Measurements from ENCODE around the gene PTPN11. TPM values are rescaled to one million over a fixed set of nuclear protein-coding genes. Genes with fewer than 3 reads are reported as not detected.

PTPN11 gene
- total and polyA plus RNA-seq, 2 experiments from 2014 or later = 87.0 to 94.7 TPM

DNA sequence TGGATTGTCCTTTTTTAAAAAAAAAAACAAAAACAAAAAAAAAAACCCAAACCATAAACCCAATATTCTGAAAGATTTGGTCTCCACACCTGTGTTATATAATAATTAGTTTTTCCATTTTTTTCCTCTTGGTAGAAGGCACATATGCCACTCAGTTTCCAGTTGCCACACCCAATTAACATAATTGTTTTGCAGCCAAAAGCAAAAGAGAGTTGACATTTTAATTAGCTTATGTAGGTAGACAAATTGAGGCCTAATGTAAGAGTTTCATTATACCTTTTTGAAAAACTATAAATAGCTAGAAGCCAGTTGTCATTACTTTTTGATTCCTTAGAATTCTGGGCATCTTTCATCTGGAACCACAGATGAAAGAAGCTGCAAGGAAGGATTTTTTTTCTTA lies 21.0 kb downstream of the PTPN11 start:
- no peak overlapping the region for H3K4me3 Mint-ChIP-seq
- no peaks in the 10 kb centered on the region for H3K9me2 ChIP-seq (ENCODE audit: insufficient read depth)
- TF ChIP-seq JUNB (IDR thresholded peaks at IDR 0.05; ENCODE audit: unreplicated experiment) (no peak), ZNF114 (CRISPR knock-in tag; IDR thresholded peaks at IDR 0.05) (no peak), EZH2 (IDR thresholded peaks at IDR 0.05; ENCODE audit: low read depth, unreplicated experiment) (no peak), EZH2phosphoT487 (IDR thresholded peaks at IDR 0.05; ENCODE audit: unreplicated experiment) (no peak), POLR2AphosphoS5 (IDR thresholded peaks at IDR 0.05; ENCODE audit: low read depth) (no peak), CREB1 (CRISPR knock-in tag; IDR thresholded peaks at IDR 0.05; ENCODE audit: low read depth) (no peak), ZNF331 (CRISPR knock-in tag; IDR thresholded peaks at IDR 0.05; ENCODE audit: low read depth) (no peak), STAT1 (IDR thresholded peaks at IDR 0.05; ENCODE audit: unreplicated experiment) (no peak), NANOG (IDR thresholded peaks at IDR 0.05; ENCODE audit: borderline replicate concordance) (no peak)
- TF ChIP-seq, protein P1, sequence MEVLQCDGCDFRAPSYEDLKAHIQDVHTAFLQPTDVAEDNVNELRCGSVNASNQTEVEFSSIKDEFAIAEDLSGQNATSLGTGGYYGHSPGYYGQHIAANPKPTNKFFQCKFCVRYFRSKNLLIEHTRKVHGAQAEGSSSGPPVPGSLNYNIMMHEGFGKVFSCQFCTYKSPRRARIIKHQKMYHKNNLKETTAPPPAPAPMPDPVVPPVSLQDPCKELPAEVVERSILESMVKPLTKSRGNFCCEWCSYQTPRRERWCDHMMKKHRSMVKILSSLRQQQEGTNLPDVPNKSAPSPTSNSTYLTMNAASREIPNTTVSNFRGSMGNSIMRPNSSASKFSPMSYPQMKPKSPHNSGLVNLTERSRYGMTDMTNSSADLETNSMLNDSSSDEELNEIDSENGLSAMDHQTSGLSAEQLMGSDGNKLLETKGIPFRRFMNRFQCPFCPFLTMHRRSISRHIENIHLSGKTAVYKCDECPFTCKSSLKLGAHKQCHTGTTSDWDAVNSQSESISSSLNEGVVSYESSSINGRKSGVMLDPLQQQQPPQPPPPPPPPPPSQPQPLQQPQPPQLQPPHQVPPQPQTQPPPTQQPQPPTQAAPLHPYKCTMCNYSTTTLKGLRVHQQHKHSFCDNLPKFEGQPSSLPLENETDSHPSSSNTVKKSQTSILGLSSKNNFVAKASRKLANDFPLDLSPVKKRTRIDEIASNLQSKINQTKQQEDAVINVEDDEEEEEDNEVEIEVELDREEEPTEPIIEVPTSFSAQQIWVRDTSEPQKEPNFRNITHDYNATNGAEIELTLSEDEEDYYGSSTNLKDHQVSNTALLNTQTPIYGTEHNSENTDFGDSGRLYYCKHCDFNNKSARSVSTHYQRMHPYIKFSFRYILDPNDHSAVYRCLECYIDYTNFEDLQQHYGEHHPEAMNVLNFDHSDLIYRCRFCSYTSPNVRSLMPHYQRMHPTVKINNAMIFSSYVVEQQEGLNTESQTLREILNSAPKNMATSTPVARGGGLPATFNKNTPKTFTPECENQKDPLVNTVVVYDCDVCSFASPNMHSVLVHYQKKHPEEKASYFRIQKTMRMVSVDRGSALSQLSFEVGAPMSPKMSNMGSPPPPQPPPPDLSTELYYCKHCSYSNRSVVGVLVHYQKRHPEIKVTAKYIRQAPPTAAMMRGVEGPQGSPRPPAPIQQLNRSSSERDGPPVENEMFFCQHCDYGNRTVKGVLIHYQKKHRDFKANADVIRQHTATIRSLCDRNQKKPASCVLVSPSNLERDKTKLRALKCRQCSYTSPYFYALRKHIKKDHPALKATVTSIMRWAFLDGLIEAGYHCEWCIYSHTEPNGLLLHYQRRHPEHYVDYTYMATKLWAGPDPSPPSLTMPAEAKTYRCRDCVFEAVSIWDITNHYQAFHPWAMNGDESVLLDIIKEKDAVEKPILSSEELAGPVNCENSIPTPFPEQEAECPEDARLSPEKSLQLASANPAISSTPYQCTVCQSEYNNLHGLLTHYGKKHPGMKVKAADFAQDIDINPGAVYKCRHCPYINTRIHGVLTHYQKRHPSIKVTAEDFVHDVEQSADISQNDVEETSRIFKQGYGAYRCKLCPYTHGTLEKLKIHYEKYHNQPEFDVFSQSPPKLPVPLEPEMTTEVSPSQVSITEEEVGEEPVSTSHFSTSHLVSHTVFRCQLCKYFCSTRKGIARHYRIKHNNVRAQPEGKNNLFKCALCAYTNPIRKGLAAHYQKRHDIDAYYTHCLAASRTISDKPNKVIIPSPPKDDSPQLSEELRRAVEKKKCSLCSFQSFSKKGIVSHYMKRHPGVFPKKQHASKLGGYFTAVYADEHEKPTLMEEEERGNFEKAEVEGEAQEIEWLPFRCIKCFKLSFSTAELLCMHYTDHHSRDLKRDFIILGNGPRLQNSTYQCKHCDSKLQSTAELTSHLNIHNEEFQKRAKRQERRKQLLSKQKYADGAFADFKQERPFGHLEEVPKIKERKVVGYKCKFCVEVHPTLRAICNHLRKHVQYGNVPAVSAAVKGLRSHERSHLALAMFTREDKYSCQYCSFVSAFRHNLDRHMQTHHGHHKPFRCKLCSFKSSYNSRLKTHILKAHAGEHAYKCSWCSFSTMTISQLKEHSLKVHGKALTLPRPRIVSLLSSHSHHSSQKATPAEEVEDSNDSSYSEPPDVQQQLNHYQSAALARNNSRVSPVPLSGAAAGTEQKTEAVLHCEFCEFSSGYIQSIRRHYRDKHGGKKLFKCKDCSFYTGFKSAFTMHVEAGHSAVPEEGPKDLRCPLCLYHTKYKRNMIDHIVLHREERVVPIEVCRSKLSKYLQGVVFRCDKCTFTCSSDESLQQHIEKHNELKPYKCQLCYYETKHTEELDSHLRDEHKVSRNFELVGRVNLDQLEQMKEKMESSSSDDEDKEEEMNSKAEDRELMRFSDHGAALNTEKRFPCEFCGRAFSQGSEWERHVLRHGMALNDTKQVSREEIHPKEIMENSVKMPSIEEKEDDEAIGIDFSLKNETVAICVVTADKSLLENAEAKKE (CRISPR knock-in tag; IDR thresholded peaks at IDR 0.05) = no peak
- TF ChIP-seq, protein P2, sequence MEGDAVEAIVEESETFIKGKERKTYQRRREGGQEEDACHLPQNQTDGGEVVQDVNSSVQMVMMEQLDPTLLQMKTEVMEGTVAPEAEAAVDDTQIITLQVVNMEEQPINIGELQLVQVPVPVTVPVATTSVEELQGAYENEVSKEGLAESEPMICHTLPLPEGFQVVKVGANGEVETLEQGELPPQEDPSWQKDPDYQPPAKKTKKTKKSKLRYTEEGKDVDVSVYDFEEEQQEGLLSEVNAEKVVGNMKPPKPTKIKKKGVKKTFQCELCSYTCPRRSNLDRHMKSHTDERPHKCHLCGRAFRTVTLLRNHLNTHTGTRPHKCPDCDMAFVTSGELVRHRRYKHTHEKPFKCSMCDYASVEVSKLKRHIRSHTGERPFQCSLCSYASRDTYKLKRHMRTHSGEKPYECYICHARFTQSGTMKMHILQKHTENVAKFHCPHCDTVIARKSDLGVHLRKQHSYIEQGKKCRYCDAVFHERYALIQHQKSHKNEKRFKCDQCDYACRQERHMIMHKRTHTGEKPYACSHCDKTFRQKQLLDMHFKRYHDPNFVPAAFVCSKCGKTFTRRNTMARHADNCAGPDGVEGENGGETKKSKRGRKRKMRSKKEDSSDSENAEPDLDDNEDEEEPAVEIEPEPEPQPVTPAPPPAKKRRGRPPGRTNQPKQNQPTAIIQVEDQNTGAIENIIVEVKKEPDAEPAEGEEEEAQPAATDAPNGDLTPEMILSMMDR (conservative IDR thresholded peaks at IDR 0.05; ENCODE audit: low read depth in 2 of 2) = no peak
- TF ChIP-seq, protein P3, sequence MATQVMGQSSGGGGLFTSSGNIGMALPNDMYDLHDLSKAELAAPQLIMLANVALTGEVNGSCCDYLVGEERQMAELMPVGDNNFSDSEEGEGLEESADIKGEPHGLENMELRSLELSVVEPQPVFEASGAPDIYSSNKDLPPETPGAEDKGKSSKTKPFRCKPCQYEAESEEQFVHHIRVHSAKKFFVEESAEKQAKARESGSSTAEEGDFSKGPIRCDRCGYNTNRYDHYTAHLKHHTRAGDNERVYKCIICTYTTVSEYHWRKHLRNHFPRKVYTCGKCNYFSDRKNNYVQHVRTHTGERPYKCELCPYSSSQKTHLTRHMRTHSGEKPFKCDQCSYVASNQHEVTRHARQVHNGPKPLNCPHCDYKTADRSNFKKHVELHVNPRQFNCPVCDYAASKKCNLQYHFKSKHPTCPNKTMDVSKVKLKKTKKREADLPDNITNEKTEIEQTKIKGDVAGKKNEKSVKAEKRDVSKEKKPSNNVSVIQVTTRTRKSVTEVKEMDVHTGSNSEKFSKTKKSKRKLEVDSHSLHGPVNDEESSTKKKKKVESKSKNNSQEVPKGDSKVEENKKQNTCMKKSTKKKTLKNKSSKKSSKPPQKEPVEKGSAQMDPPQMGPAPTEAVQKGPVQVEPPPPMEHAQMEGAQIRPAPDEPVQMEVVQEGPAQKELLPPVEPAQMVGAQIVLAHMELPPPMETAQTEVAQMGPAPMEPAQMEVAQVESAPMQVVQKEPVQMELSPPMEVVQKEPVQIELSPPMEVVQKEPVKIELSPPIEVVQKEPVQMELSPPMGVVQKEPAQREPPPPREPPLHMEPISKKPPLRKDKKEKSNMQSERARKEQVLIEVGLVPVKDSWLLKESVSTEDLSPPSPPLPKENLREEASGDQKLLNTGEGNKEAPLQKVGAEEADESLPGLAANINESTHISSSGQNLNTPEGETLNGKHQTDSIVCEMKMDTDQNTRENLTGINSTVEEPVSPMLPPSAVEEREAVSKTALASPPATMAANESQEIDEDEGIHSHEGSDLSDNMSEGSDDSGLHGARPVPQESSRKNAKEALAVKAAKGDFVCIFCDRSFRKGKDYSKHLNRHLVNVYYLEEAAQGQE (IDR thresholded peaks at IDR 0.05; ENCODE audit: unreplicated experiment) = no peak
- TF ChIP-seq, protein P4, sequence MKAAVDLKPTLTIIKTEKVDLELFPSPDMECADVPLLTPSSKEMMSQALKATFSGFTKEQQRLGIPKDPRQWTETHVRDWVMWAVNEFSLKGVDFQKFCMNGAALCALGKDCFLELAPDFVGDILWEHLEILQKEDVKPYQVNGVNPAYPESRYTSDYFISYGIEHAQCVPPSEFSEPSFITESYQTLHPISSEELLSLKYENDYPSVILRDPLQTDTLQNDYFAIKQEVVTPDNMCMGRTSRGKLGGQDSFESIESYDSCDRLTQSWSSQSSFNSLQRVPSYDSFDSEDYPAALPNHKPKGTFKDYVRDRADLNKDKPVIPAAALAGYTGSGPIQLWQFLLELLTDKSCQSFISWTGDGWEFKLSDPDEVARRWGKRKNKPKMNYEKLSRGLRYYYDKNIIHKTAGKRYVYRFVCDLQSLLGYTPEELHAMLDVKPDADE (IDR thresholded peaks at IDR 0.05) = no peak
- H3K4me2 ChIP-seq = no peak overlapping the region
- H3K79me2 ChIP-seq (replicated peaks; ENCODE audit: insufficient read depth) = peaks cover 94% of the 10 kb centered on the region
- no peak overlapping the region for H2AFZ ChIP-seq
- H3K4me1 ChIP-seq (ENCODE audit: insufficient read depth) = no peaks in the 10 kb centered on the region
- H3K27me3 ChIP-seq (ENCODE audit: insufficient read depth) = no peaks in the 10 kb centered on the region
- DNase-seq (ENCODE audit: low spot score) (no peak), ATAC-seq (no peak)
- no peaks in the 10 kb centered on the region for H3K36me3 Mint-ChIP-seq (ENCODE audit: low read depth)
- no peaks in the 10 kb centered on the region for H3K36me3 ChIP-seq (ENCODE audit: insufficient read depth)
- no peak overlapping the region for H3K27ac Mint-ChIP-seq
- peaks cover 24% of the 10 kb centered on the region for H4K20me1 ChIP-seq (replicated peaks; ENCODE audit: insufficient read depth)
- H3K27me3 Mint-ChIP-seq (ENCODE audit: insufficient read depth, low read depth, poor library complexity) = peaks cover 2% of the 10 kb centered on the region
- H3K4me3 ChIP-seq = no peak overlapping the region
- H3F3A ChIP-seq (replicated peaks; ENCODE audit: low read depth) = no peaks in the 10 kb centered on the region
- no peak overlapping the region; the same call in 1 of the 2 replicates for H3K27ac ChIP-seq (ENCODE audit: low read depth)
- H3K4me1 Mint-ChIP-seq = no peaks in the 10 kb centered on the region
- no peaks in the 10 kb centered on the region for H3K9me3 Mint-ChIP-seq
